22Rv1 (cell line): ENCODE results near the gene FOXP1.

Source experiments
- ZFX ChIP-seq: fragments of 450-650 bp; IDR thresholded peaks from 2 replicates; pipeline ENCODE4 v1.6.1; 2017; ENCODE audit warnings: antibody characterized with exemption, borderline replicate concordance
- TF ChIP-seq, protein P1 (sequence below): fragments of 450-650 bp; IDR thresholded peaks from 2 replicates; pipeline ENCODE4 v1.5.1; 2017; ENCODE audit warnings: mild to moderate bottlenecking

DNA sequence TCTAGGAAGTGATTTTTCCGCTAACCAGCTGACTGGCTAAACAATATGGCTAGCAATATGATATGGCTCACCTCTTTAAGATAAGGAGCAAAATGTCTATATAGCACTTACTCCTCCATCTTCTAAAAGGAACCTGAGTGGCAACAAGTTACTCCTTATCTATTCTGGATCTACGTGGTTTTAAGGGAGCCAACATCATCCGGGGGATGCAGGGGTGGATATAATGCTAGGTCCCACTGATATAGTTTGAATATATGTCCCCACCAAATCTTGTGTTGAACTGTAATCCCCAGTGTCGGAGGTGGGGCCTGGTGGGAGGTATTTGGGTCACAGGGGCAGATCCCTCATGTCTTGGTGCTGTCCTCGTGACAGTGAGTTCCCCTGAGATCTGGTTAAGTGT is 500.7 kb downstream of the FOXP1 start:
- TF ChIP-seq, protein P1, sequence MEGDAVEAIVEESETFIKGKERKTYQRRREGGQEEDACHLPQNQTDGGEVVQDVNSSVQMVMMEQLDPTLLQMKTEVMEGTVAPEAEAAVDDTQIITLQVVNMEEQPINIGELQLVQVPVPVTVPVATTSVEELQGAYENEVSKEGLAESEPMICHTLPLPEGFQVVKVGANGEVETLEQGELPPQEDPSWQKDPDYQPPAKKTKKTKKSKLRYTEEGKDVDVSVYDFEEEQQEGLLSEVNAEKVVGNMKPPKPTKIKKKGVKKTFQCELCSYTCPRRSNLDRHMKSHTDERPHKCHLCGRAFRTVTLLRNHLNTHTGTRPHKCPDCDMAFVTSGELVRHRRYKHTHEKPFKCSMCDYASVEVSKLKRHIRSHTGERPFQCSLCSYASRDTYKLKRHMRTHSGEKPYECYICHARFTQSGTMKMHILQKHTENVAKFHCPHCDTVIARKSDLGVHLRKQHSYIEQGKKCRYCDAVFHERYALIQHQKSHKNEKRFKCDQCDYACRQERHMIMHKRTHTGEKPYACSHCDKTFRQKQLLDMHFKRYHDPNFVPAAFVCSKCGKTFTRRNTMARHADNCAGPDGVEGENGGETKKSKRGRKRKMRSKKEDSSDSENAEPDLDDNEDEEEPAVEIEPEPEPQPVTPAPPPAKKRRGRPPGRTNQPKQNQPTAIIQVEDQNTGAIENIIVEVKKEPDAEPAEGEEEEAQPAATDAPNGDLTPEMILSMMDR, result no peak
- TF ChIP-seq ZFX, result no peak
